ENCODE measurements around the gene ZNF277. TPM values are rescaled to one million over a fixed set of nuclear protein-coding genes. Genes with fewer than 3 reads are reported as not detected.

Gene ZNF277
- total RNA-seq, 2 experiments from 2014 or later = 17.6 to 21.4 TPM

- POLR2A ChIA-PET = interaction anchor here (0.6 to 1.0 kb wide), 2 partner anchors 9 to 1648 kb away, joined by 3 read pairs; partner anchors contain the start of gene DOCK4
- Mint-ChIP-seq H3K36me3 (ENCODE audit: low read depth) (peaks cover 5% of the 10 kb centered on the region), H3K4me1 (peaks cover 44% of the 10 kb centered on the region), H3K27me3 (no peaks in the 10 kb centered on the region), H3K9me3 (ENCODE audit: low read depth) (no peaks in the 10 kb centered on the region), H3K27ac (no peak overlapping the region), H3K4me3 (no peak overlapping the region)
- intact Hi-C loops (cut with DNase I, micrococcal nuclease) = no loop called here
- ATAC-seq = no peak
- DNase-seq = no peak
- CTCF ChIA-PET = interaction anchor here (1.0 to 1.1 kb wide), 2 partner anchors 21 to 76 kb away, joined by 3 read pairs; no protein-coding TSS in a partner anchor
Measured at GRCh38 chr7:112214883-112215282, 8.4 kb downstream of the ZNF277 start.

- POLR2A ChIA-PET = interaction anchor here (1.0 kb wide), 1 partner anchor 10 kb away, joined by 3 read pairs; the partner anchor contains the start of gene DOCK4
- no peaks in the 10 kb centered on the region for H3K9me3 Mint-ChIP-seq (ENCODE audit: low read depth)
- intact Hi-C loops (cut with DNase I, micrococcal nuclease) = no loop called here
Measured at GRCh38 chr7:112215787-112216186, 9.3 kb downstream of the ZNF277 start.

GRCh38 chr7:112220877-112221434 is 14.5 kb downstream of the ZNF277 start:
- ChIA-PET POLR2A (no interaction called here), CTCF (no interaction called here)
- intact Hi-C loops (cut with DNase I, micrococcal nuclease) = no loop called here
- no peak for ATAC-seq
- peaks cover 10% of the 10 kb centered on the region for H3K36me3 Mint-ChIP-seq (ENCODE audit: low read depth)
- no peaks in the 10 kb centered on the region for H3K9me3 Mint-ChIP-seq (ENCODE audit: low read depth)
- peaks cover 21% of the 10 kb centered on the region for H3K4me1 Mint-ChIP-seq
- H3K27me3 Mint-ChIP-seq = no peaks in the 10 kb centered on the region
- DNase-seq = no peak
- H3K4me3 Mint-ChIP-seq = no peak overlapping the region
- no peak overlapping the region for H3K27ac Mint-ChIP-seq

More at GRCh38 chr7:112215787-112216186, 9.3 kb downstream of the ZNF277 start:
- peaks cover 44% of the 10 kb centered on the region for H3K4me1 Mint-ChIP-seq
- no peak for DNase-seq
- CTCF ChIA-PET = interaction anchor here (0.7 kb wide), 1 partner anchor 35 kb away, joined by 3 read pairs; no protein-coding TSS in a partner anchor
- H3K4me3 Mint-ChIP-seq = no peak overlapping the region
- no peaks in the 10 kb centered on the region for H3K27me3 Mint-ChIP-seq
- no peak overlapping the region for H3K27ac Mint-ChIP-seq
- H3K36me3 Mint-ChIP-seq (ENCODE audit: low read depth) = peaks cover 5% of the 10 kb centered on the region
- ATAC-seq = no peak

GRCh38 chr7:112223310-112223709 is 16.8 kb downstream of the ZNF277 start:
- Mint-ChIP-seq H3K27ac (no peak overlapping the region), H3K4me1 (peaks cover 12% of the 10 kb centered on the region), H3K9me3 (ENCODE audit: low read depth) (no peaks in the 10 kb centered on the region), H3K4me3 (no peak overlapping the region), H3K36me3 (ENCODE audit: low read depth) (peaks cover 12% of the 10 kb centered on the region), H3K27me3 (no peaks in the 10 kb centered on the region)
- DNase-seq (no peak), ATAC-seq (no peak)
- CTCF ChIA-PET = no interaction called here
- intact Hi-C loops (cut with DNase I, micrococcal nuclease) = no loop called here
- POLR2A ChIA-PET = no interaction called here

GRCh38 chr7:112224186-112224585 is 17.7 kb downstream of the ZNF277 start:
- DNase-seq (no peak), ATAC-seq (no peak)
- H3K9me3 Mint-ChIP-seq (ENCODE audit: low read depth) = no peaks in the 10 kb centered on the region
- peaks cover 8% of the 10 kb centered on the region for H3K36me3 Mint-ChIP-seq (ENCODE audit: low read depth)
- peaks cover 12% of the 10 kb centered on the region for H3K4me1 Mint-ChIP-seq
- CTCF ChIA-PET = no interaction called here
- POLR2A ChIA-PET = no interaction called here
- no peak overlapping the region for H3K27ac Mint-ChIP-seq
- H3K27me3 Mint-ChIP-seq = no peaks in the 10 kb centered on the region
- no peak overlapping the region for H3K4me3 Mint-ChIP-seq
- intact Hi-C loops (cut with DNase I, micrococcal nuclease) = no loop called here

- intact Hi-C loops (cut with DNase I, micrococcal nuclease) = no loop called here
- H3K4me1 Mint-ChIP-seq = peaks cover 12% of the 10 kb centered on the region
- H3K4me3 Mint-ChIP-seq = no peak overlapping the region
- no peaks in the 10 kb centered on the region for H3K27me3 Mint-ChIP-seq
- H3K9me3 Mint-ChIP-seq (ENCODE audit: low read depth) = no peaks in the 10 kb centered on the region
- peaks cover 8% of the 10 kb centered on the region for H3K36me3 Mint-ChIP-seq (ENCODE audit: low read depth)
- no peak for DNase-seq
- no peak overlapping the region for H3K27ac Mint-ChIP-seq
- ChIA-PET CTCF (no interaction called here), POLR2A (interaction anchor here (0.6 kb wide), 1 partner anchor 169 kb away, joined by 4 read pairs; no protein-coding TSS in a partner anchor)
- ATAC-seq = no peak
Measured at GRCh38 chr7:112225006-112225405, 18.5 kb downstream of the ZNF277 start.

- Mint-ChIP-seq H3K27me3 (no peaks in the 10 kb centered on the region), H3K36me3 (ENCODE audit: low read depth) (peaks cover 6% of the 10 kb centered on the region), H3K4me1 (peaks cover 12% of the 10 kb centered on the region), H3K27ac (no peak overlapping the region), H3K9me3 (ENCODE audit: low read depth) (no peaks in the 10 kb centered on the region), H3K4me3 (no peak overlapping the region)
- POLR2A ChIA-PET = no interaction called here
- DNase-seq = no peak
- no peak for ATAC-seq
- intact Hi-C loops (cut with DNase I, micrococcal nuclease) = no loop called here
- CTCF ChIA-PET = no interaction called here
Measured at GRCh38 chr7:112226701-112227276, 20.3 kb downstream of the ZNF277 start.

GRCh38 chr7:112228632-112229031 is 22.1 kb downstream of the ZNF277 start:
- Mint-ChIP-seq H3K9me3 (ENCODE audit: low read depth) (peaks cover 2% of the 10 kb centered on the region), H3K4me1 (peaks cover 12% of the 10 kb centered on the region), H3K4me3 (no peak overlapping the region), H3K27ac (no peak overlapping the region), H3K27me3 (no peaks in the 10 kb centered on the region), H3K36me3 (ENCODE audit: low read depth) (peaks cover 10% of the 10 kb centered on the region)
- POLR2A ChIA-PET = no interaction called here
- DNase-seq = no peak
- intact Hi-C loops (cut with DNase I, micrococcal nuclease) = no loop called here
- CTCF ChIA-PET = no interaction called here
- no peak for ATAC-seq

GRCh38 chr7:112232212-112232978 is 25.9 kb downstream of the ZNF277 start:
- DNase-seq (no peak), ATAC-seq (no peak)
- H3K27ac Mint-ChIP-seq = no peak overlapping the region
- ChIA-PET CTCF (no interaction called here), POLR2A (no interaction called here)
- peaks cover 4% of the 10 kb centered on the region for H3K9me3 Mint-ChIP-seq (ENCODE audit: low read depth)
- intact Hi-C loops (cut with DNase I, micrococcal nuclease) = no loop called here
- no peaks in the 10 kb centered on the region for H3K27me3 Mint-ChIP-seq
- no peak overlapping the region for H3K4me3 Mint-ChIP-seq
- peaks cover 2% of the 10 kb centered on the region for H3K4me1 Mint-ChIP-seq
- H3K36me3 Mint-ChIP-seq (ENCODE audit: low read depth) = peaks cover 11% of the 10 kb centered on the region

- intact Hi-C loops (cut with DNase I, micrococcal nuclease) = no loop called here
Measured at GRCh38 chr7:112233048-112233697, 26.7 kb downstream of the ZNF277 start.

GRCh38 chr7:112234147-112234546 is 27.7 kb downstream of the ZNF277 start:
- Mint-ChIP-seq H3K4me1 (no peaks in the 10 kb centered on the region), H3K9me3 (ENCODE audit: low read depth) (peaks cover 4% of the 10 kb centered on the region), H3K4me3 (no peak overlapping the region), H3K27me3 (no peaks in the 10 kb centered on the region), H3K36me3 (ENCODE audit: low read depth) (peaks cover 11% of the 10 kb centered on the region), H3K27ac (no peak overlapping the region)
- DNase-seq (no peak), ATAC-seq (no peak)
- POLR2A ChIA-PET = no interaction called here
- CTCF ChIA-PET = no interaction called here
- intact Hi-C loops (cut with DNase I, micrococcal nuclease) = no loop called here

More at GRCh38 chr7:112233048-112233697, 26.7 kb downstream of the ZNF277 start:
- ChIA-PET POLR2A (no interaction called here), CTCF (no interaction called here)
- no peak for DNase-seq
- H3K27me3 Mint-ChIP-seq = no peaks in the 10 kb centered on the region
- no peak for ATAC-seq
- peaks cover 4% of the 10 kb centered on the region for H3K9me3 Mint-ChIP-seq (ENCODE audit: low read depth)
- no peak overlapping the region for H3K4me3 Mint-ChIP-seq
- H3K27ac Mint-ChIP-seq = no peak overlapping the region
- no peaks in the 10 kb centered on the region for H3K4me1 Mint-ChIP-seq
- H3K36me3 Mint-ChIP-seq (ENCODE audit: low read depth) = peaks cover 11% of the 10 kb centered on the region

All from activated CD4-positive, alpha-beta T cell treated with anti-CD3 and anti-CD28 coated beads for 36 hours (primary cell).